ENCODE measurements around the gene DEFB113. TPM values are rescaled to one million over a fixed set of nuclear protein-coding genes. Genes with fewer than 3 reads are reported as not detected.

The DEFB113 gene
- total RNA-seq, 1 donor from 2014 or later = not detected

GRCh38 chr6:49986551-49986950, 17.1 kb upstream of the DEFB113 start:
- no peak overlapping the region for H3K4me3 ChIP-seq
- intact Hi-C loops (cut with DNase I) = no loop called here
- no peaks in the 10 kb centered on the region for H3K4me1 ChIP-seq
- DNase-seq (no peak), ATAC-seq (no peak)
- no peaks in the 10 kb centered on the region for H3K36me3 ChIP-seq
- H3K27ac ChIP-seq = no peak overlapping the region
- no peak for TF ChIP-seq CTCF (IDR thresholded peaks at IDR 0.05)
- no peaks in the 10 kb centered on the region for H3K27me3 ChIP-seq (ENCODE audit: low read depth)
- H3K9me3 ChIP-seq = no peaks in the 10 kb centered on the region

- no peaks in the 10 kb centered on the region for H3K9me3 ChIP-seq
- TF ChIP-seq CTCF (IDR thresholded peaks at IDR 0.05) = no peak
- H3K36me3 ChIP-seq = no peaks in the 10 kb centered on the region
- intact Hi-C loops (cut with DNase I) = no loop called here
- no peaks in the 10 kb centered on the region for H3K27me3 ChIP-seq (ENCODE audit: low read depth)
- H3K27ac ChIP-seq = no peak overlapping the region
- H3K4me1 ChIP-seq = no peaks in the 10 kb centered on the region
- ATAC-seq (no peak), DNase-seq (no peak)
- no peak overlapping the region for H3K4me3 ChIP-seq
These were observed 12.6 kb upstream of the DEFB113 start for GRCh38 chr6:49982046-49982445.

GRCh38 chr6:49980898-49981297, 11.5 kb upstream of the DEFB113 start:
- Histone ChIP-seq H3K27ac (no peak overlapping the region), H3K4me1 (no peaks in the 10 kb centered on the region), H3K4me3 (no peak overlapping the region), H3K9me3 (no peaks in the 10 kb centered on the region), H3K36me3 (no peaks in the 10 kb centered on the region), H3K27me3 (ENCODE audit: low read depth) (no peaks in the 10 kb centered on the region)
- DNase-seq = no peak
- intact Hi-C loops (cut with DNase I) = no loop called here
- ATAC-seq = no peak
- TF ChIP-seq CTCF (IDR thresholded peaks at IDR 0.05) = no peak

DNA sequence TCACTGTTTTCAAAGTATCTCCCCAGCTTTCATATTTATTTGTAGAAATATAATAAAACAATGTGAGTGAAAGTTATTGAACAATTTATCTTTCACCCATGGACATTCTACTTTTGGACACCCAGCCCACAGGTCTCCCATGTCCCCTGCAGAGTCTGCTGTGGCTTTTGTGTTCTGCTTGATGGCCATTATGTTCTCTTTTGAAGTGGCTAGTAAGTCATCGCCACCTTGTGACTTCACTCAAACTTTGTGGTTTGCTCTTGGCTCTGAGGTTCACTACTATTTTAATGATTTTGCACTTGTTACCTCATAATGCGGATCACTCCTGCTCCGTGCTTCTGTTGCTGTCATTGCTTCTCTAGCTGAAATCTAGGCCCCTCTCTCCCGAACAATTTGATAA, 10.2 kb upstream of the DEFB113 start:
- H3K4me3 ChIP-seq = no peak overlapping the region
- H3K4me1 ChIP-seq = no peaks in the 10 kb centered on the region
- no peaks in the 10 kb centered on the region for H3K36me3 ChIP-seq
- no peaks in the 10 kb centered on the region for H3K27me3 ChIP-seq (ENCODE audit: low read depth)
- intact Hi-C loops (cut with DNase I) = no loop called here
- DNase-seq (no peak), ATAC-seq (no peak)
- no peaks in the 10 kb centered on the region for H3K9me3 ChIP-seq
- H3K27ac ChIP-seq = no peak overlapping the region
- TF ChIP-seq CTCF (IDR thresholded peaks at IDR 0.05) = no peak

DNA sequence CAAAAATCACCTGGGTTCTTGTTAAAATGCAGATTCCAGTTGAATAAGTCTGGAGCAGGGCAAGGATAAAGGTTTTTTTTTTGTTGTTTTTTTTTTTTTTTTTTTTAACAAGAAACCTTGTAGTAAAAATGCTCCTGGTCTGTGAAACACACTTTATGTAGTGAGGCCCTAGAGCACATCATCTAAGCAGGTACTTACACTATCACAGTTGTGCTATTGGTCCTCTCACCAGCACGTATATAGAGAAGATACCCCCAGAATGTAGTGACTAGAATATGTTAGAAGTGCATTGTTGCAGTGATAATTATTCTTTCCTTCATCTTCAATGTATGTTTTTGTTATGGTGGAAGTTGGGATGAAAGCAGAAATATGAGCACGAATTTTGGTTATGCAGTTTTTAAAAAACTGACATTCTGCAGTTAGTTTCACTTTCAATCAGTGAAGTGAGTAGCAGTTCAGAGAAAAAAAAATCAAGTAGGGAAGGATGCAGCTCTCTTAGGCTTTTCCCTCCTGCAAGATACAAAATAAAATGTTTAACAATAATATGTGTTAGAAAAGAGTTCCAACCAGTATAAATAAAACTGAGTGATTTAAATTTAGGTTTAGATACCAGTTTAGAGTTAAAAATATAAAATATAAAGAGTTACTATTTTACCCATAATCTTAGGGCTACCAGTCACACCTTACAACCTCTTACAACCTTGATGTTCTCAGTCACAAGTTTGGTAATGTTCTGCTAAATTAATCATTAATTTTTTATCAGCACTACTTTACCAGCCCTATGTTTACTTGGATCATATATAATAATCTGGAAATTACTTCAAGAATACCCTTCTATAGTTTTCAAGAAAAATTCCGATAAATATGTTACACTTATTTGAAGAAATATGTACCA, 9.2 kb upstream of the DEFB113 start:
- DNase-seq (no peak), ATAC-seq (no peak)
- TF ChIP-seq CTCF (IDR thresholded peaks at IDR 0.05) = no peak
- no peaks in the 10 kb centered on the region for H3K9me3 ChIP-seq
- H3K4me3 ChIP-seq = no peak overlapping the region
- intact Hi-C loops (cut with DNase I) = no loop called here
- no peaks in the 10 kb centered on the region for H3K4me1 ChIP-seq
- no peaks in the 10 kb centered on the region for H3K27me3 ChIP-seq (ENCODE audit: low read depth)
- no peak overlapping the region for H3K27ac ChIP-seq
- no peaks in the 10 kb centered on the region for H3K36me3 ChIP-seq
